ENCODE measurements around the gene TAC1.
"Not testable (repeated sequence)": the region's sequence is repeated elsewhere in the genome, so short reads cannot be mapped to it uniquely, and the experiment has no call there.

TAC1 gene

GRCh38 chr7:97731736-97732564, at the start of gene TAC1:
Gene TAC1, plus strand, starts transcription at chr7:97732086. Its CDS starts 527 bp downstream, at chr7:97732613.
- DNase-seq = no peak

- DNase-seq = no peak
These were observed 45.9 kb upstream of the TAC1 start for GRCh38 chr7:97685952-97686351.

- no peak for DNase-seq
These were observed 38.3 kb upstream of the TAC1 start for GRCh38 chr7:97693586-97693985.

- no peak for DNase-seq
These were observed 37.5 kb upstream of the TAC1 start for GRCh38 chr7:97694355-97694754.

- DNase-seq = no peak
These were observed 34.5 kb upstream of the TAC1 start for GRCh38 chr7:97697396-97697795.

- no peak for DNase-seq
These were observed 9.5 kb upstream of the TAC1 start for GRCh38 chr7:97722386-97722785.

- no peak for DNase-seq
These were observed 834 bp downstream of the TAC1 start for GRCh38 chr7:97732565-97733275.

GRCh38 chr7:97733276-97734161, 1.6 kb downstream of the TAC1 start:
- no peak for DNase-seq

- no peak for DNase-seq
These were observed 2.4 kb downstream of the TAC1 start for GRCh38 chr7:97734255-97734654.

GRCh38 chr7:97735075-97735474, 3.2 kb downstream of the TAC1 start:
- DNase-seq = no peak

GRCh38 chr7:97748482-97748881, 16.6 kb downstream of the TAC1 start:
- DNase-seq = no peak

GRCh38 chr7:97751566-97751965, 19.7 kb downstream of the TAC1 start:
- no peak for DNase-seq

GRCh38 chr7:97752215-97752614, 20.3 kb downstream of the TAC1 start:
- DNase-seq = no peak

GRCh38 chr7:97757824-97758223, 25.9 kb downstream of the TAC1 start:
- no peak for DNase-seq

GRCh38 chr7:97770850-97771249, 39.0 kb downstream of the TAC1 start:
- DNase-seq = no peak

GRCh38 chr7:97771576-97771975, 39.7 kb downstream of the TAC1 start:
- no peak for DNase-seq

- no peak for DNase-seq
These were observed 40.4 kb downstream of the TAC1 start for GRCh38 chr7:97772045-97772901.

- not testable (repeated sequence) for DNase-seq
These were observed 54.5 kb downstream of the TAC1 start for GRCh38 chr7:97786398-97786797.

Data from CD4-positive, alpha-beta T cell treated with Interleukin-21 for 1 hour (primary cell).